GM08714 (cell line): Measurements from ENCODE around the gene CNIH4.
"Not testable (repeated sequence)": the region's sequence is repeated elsewhere in the genome, so short reads cannot be mapped to it uniquely, and the experiment has no call there.

ENCODE experiments used
- H3K4me3 ChIP-seq: fragments of 200-500 bp; sonication (Bioruptor generic); 2 replicates; pipeline ENCODE4 v1.5.1; 2014; ENCODE audit warnings: mild to moderate bottlenecking, low read length, inconsistent platforms
- ZNF274 ChIP-seq: IDR thresholded peaks from 2 replicates; pipeline ENCODE4 v1.6.1; 2012; ENCODE audit warnings: mild to moderate bottlenecking, low read depth, low read length

The CNIH4 gene

DNA sequence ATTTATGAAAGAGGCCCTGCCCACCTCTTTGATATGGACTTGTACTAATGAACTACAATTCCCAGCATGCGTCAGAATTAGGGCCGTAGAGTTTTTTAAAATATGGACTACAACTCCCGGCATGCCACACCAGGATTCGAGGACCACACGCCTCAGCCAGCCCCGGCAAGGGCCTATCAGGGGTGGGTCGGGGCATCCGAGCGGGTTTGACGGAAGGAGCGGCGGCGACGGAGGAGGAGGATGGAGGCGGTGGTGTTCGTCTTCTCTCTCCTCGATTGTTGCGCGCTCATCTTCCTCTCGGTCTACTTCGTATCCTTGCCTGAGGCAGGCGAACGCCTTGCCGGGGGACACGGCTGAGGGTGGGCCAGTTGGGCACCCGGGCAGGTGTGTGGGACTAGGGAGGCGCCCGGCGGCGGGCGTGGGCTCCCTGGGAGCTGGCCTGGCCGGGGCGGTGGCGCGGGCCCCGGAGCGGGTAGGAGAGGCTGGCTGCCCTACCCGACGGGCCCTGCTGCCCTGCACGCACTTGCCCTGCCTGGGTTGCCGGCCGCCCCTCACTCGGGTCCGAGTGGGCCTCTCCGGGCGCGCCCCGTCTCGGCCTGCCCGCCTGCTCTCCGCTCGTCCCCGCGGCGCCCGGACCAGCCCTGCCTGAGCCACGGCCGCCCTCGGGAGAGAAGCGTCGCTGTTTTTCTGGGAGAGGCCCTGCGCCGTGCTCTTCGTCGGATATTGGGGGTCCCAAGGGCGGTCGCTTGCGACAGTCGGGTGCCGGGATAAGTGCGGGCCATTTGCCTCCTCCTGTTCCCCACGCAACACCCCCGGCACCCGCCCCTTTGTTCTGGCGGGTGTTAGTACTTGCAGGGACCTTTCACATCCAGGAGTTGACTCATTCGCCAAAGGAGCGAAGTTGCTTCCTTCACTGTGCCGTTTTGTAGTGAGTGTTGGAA, at the start of gene CNIH4:
Gene CNIH4, plus strand, starts transcription at position 195 of the 941 bp plus-strand sequence. Its CDS starts 46 bp downstream, at position 241.
- peak within 1 kb of the TSS; percentile 65 for H3K4me3 ChIP-seq

DNA sequence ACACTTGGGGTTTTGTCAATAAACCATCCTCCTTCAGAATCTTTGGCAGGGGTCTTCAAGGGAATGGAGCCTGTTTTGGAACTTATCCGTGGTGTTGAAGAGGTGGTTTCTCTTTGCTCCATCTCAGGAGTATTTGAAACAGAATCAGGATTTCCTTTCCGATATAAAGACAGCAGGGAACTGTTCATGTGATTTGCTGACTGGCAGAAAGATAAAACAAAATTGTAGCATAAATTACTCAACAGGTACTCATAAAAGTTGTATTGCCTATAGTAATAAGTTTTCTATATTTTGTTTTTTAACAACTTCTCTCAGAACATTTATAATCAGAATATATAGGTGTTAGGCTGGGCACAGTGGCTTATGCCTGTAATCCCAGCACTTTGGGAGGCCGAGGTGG, 48.6 kb upstream of the CNIH4 start:
- TF ChIP-seq ZNF274: no peak

More for the DNA sequence above, at the start of gene CNIH4:
- no peak for TF ChIP-seq ZNF274

DNA sequence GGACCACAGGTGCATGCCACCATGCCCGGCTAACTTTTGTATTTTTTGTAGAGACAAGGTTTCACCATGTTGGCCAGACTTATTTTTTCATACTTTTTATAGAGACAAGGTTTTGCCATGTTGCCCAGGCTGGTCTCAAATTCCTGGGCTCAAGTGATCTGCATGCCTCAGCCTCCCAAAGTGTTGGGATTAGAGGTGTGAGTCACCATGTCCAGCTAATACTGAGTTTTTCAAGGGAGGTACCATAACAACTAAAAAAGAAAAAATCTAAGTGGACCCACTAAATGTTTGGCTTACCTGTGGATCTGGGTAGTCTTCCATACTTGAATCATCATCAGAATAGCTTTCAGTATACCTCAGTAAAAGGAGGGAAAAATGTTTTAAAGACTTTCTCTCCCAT, 45.2 kb upstream of the CNIH4 start:
- H3K4me3 ChIP-seq: not testable (repeated sequence)

More for the DNA sequence above, 48.6 kb upstream of the CNIH4 start:
- H3K4me3 ChIP-seq: no peak overlapping the region

DNA sequence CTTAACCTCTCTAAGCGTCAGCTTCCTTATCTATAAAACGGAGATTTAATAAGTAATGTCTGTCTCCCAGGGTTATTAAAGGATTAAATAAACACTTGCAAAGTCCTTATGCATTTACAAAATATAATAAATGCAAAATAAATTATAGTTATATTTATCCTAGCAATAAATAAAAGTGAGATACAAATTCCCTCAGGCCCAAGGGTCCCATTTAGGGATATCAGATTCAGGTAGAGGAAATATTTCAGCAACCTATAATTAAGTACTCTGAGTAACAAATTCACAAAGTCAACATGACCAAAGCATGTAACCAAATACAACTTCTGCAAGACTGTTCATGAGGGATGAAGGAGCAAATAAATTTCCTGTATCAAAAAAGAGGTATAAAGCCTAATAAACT, 44.7 kb upstream of the CNIH4 start:
- no peak for TF ChIP-seq ZNF274
- no peak overlapping the region for H3K4me3 ChIP-seq

DNA sequence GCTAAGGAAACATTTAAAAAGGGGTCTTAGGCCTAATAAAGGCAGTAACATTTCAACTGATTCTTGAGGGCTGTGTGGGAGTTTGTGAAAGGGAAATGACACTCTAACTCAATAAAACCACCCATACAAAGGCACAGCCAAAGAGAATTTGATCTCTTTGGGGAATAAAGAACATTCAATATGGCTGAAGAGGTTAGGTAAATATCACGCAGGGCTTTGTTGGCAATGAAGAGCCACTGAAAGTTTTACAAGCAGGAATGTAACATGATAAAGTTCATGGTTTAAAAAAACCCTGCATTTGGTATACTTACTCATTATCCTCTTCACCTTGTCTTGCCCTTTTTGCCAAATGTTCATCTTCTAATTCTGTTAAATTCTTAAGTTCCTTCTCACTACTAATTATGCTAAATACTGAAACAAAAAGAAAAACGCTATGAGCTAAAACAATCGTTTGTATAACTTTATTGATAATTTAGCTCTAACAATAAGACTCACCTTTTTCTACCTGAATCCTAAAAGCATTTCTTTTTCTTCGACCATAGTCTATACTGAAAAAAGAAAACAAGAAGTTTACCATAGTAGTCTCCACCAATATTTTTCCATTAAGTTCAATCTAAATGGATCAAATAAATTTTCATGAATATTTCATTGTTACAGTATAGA, 39.2 kb upstream of the CNIH4 start:
- H3K4me3 ChIP-seq: no peak overlapping the region
- no peak for TF ChIP-seq ZNF274

DNA sequence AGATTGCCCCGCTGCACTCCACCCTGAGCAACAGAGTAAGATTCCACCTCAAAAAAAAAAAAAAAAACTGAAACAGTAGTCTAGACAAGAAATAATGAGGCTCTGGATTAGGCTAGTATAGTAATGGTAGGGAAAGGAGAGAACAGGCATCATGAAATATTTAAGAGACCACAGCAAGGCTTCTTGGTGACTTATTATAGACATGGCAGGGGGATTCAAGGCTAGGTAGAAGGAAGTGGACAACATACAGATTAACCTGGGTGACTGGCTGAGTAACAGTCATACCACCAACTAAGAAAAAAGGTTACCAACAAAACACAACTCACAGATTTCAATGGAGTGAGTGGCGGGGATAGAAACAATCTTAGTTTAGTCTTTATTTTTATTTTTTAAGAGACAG, 35.0 kb upstream of the CNIH4 start:
- no peak overlapping the region for H3K4me3 ChIP-seq
- no peak for TF ChIP-seq ZNF274

DNA sequence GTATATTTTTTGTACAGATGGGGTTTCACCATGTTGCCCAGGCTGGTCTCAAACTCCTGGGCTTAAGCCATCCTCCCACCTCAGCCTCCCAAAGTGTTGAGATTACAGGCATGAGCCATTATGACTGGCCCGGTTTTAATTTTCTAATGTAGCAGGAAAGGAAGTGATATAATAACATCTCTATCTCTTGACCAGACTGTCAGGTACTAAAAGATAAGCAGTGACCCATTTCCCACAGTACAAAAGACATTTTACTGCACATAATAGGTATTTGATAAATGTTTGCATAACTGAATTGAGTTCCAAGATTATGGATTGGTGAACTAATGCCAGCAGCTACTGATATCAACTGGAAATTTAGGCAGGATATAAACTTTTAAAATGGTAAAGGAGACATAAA, 30.7 kb upstream of the CNIH4 start:
- no peak overlapping the region for H3K4me3 ChIP-seq
- no peak for TF ChIP-seq ZNF274

DNA sequence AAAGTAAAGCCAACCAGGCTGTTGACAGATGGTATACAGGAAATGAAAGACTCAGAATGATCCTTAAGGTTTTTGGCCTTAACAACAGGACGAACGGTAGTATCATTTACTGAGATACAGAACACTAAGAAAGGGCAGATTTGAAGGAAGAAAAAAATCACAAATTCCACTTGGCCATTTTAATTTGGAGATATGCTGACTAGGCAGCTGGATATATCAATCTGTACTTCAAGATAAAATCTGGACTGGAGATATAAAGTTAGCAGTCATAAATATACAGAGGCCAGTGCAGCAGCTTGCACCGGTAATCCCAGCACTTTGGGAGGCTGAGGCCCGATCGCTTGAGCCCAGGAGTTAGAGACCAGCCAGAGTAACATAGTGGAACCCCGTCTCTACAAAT, 28.0 kb upstream of the CNIH4 start:
- TF ChIP-seq ZNF274: no peak
- H3K4me3 ChIP-seq: peak overlapping the region; percentile 85

DNA sequence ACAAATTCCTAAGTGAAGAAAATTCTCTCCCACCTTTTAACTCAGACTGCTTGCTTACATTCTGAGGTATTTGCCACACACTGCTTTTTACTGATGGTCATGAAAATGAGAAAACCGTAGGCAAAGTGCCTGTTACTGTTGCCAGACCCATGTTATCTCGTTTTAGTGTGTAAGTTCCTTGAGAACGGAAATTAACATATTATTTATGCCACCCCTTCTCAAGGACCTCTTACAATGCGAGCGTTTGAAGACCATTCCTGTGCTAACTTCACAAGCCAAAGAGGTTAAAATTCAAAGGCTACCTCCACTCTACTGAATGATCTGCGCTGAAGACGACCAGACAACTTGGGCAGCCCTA, 27.2 kb upstream of the CNIH4 start:
- H3K4me3 ChIP-seq: peak overlapping the region; percentile 85
- no peak for TF ChIP-seq ZNF274

DNA sequence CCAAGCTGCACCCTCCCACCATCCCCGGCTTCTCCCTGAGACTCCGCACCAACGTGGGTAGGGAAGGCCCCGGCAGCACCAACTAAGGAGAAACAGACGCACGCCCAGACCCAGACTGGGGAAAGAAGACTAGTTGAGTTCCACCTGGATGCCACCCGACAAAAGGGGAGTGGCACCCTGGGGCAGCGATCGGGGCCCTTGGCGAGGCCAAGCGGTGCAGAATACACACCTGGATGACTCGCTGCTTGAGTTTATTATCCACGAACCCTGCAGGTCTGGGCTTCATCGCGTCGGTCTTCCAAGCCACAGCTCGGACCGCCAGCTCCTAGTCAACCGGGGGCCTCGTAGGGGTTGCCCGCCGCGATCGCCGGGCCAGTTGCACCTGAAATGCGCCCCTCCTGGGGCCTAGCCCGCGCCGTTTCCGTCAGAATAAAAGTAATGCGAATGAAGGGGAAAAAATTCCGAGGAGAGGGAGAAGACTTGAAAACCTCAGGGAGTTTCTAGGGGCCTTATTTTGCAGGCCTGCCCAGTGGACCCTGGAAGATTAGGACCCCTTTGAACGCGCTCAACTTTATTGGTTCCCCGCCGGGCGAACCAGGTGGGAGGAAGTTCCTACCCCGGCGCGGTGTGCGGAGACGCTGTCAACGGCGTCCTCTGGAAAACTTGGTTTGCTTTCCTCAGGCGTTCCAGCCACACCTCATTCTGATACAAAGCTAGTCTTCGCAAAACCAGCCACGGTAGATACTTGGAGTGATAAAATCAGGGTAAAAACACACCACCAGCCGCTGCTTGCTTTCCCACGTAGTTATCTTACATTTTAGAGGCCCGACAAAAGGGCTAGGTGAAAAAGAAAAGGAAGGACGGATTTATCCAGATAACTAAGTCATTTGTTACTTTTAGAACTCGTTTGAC, 26.6 kb upstream of the CNIH4 start, which contains the start of gene NVL:
Gene NVL, minus strand, starts transcription at position 331 of the 912 bp plus-strand sequence. Its CDS starts 45 bp downstream, at position 286.
- H3K4me3 ChIP-seq: peak within 1 kb of the TSS; percentile 85
- no peak for TF ChIP-seq ZNF274

DNA sequence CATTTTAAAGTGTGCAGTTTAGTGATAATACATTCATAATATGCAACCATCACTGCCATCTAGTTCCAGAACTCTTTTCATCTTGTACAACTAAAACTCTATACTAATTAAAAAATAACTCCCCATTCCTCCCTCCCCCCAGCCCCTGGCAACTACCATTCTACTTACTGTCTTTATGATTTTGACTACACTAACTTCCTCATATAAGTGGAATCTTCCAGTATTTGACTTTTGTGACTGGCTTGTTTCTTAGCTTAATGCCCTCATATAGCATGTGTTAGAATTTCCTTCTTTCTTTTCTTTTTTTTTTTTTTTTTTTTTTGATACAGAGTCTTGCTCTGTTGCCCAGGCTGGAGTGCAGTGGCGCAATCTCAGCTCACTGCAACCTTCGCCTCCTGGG, 25.4 kb upstream of the CNIH4 start:
- H3K4me3 ChIP-seq: no peak overlapping the region; the same call in 1 of the 2 replicates
- no peak for TF ChIP-seq ZNF274

DNA sequence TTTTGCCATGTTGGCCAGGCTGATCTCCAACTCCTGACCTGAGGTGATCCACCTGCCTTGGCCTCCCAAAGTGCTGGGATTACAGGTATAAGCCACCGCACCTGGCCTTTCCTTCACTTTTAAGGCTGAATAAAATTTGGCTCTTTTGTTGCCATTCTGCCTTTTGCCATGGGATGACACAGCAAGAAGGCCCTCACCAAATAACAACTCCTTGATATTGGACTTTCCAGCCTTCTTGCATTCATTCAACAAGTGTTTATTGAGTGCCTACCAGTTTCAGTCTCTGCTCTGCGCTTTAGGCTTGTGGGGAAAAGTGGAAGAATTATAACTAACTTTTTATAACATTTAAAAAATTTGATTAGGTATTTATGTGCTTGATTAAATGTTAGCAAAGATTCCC, 24.9 kb upstream of the CNIH4 start:
- TF ChIP-seq ZNF274: no peak
- no peak overlapping the region for H3K4me3 ChIP-seq

DNA sequence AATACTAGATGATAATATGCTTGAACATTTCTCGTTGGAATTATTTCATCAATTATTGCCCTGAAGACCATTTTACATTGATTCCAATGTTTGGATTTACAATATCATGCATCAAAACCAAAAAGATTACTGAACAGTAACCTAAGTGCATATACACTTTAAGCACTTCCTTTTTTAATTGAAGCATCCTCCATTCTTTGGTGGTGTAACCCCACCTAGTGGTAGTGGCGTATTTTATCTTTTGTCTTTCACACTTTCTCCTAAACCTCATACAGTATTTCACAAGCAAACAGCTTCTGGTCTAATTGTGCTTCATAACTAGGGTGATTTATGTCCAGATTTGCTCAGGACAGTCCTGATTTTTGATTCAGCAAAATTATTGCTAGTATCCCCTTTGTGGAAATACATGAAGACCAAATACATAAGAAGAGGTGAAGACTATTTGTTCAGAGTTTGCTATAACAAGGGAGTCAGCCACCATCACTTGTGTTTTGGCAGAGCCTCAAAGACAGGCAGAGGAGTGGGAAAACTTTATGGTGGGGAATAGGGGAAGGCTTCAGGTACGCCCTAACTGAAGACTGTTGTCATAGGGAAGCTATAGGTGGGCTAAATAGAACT, 23.3 kb upstream of the CNIH4 start:
- no peak for TF ChIP-seq ZNF274
- H3K4me3 ChIP-seq: no peak overlapping the region
